Subcutaneous adipose tissue (tissue), 4 donors: Measurements from ENCODE around the gene EYA4. TPM values are rescaled to one million over a fixed set of nuclear protein-coding genes. Genes with fewer than 3 reads are reported as not detected.

Experiments used
- total RNA-seq, 4 donors: library from RNA; depleted of rRNA; stranded (reverse); fragments of >200 nt; gene quantifications; one replicate each; pipeline ENCODE4 v1.1.0, GENCODE V29; 2016
- TF ChIP-seq, protein P1 (sequence below): fragments of 450-650 bp; IDR thresholded peaks from one replicate; pipeline ENCODE4 v1.5.1; 2016; ENCODE audit warnings: low read depth, mild to moderate bottlenecking, control low read depth, antibody characterized with exemption, moderate library complexity

EYA4 gene
- total RNA-seq, 4 donors from 2014 or later, result 1.5 to 7.7 (median 1.7) TPM

DNA sequence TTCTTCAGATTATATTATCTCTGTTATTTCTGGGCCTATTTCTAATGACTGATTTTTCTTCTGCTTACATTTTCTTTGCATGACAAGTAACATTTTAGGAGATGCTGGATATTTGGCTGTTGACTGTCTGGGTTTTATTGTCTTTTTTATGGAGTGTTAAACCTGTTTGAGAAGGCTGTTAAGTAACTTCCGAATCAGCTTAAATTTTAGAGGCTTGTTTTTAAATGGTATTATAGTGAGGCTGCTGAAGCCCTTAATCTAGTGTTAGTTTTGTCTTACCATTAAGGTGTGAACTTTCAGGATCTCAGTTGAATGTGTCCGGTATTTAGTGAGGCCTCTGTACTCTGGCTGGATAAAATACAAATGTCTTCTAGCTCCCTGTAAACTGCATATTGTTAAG, 109.8 kb downstream of the EYA4 start:
- TF ChIP-seq, protein P1, sequence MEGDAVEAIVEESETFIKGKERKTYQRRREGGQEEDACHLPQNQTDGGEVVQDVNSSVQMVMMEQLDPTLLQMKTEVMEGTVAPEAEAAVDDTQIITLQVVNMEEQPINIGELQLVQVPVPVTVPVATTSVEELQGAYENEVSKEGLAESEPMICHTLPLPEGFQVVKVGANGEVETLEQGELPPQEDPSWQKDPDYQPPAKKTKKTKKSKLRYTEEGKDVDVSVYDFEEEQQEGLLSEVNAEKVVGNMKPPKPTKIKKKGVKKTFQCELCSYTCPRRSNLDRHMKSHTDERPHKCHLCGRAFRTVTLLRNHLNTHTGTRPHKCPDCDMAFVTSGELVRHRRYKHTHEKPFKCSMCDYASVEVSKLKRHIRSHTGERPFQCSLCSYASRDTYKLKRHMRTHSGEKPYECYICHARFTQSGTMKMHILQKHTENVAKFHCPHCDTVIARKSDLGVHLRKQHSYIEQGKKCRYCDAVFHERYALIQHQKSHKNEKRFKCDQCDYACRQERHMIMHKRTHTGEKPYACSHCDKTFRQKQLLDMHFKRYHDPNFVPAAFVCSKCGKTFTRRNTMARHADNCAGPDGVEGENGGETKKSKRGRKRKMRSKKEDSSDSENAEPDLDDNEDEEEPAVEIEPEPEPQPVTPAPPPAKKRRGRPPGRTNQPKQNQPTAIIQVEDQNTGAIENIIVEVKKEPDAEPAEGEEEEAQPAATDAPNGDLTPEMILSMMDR, result no peak

DNA sequence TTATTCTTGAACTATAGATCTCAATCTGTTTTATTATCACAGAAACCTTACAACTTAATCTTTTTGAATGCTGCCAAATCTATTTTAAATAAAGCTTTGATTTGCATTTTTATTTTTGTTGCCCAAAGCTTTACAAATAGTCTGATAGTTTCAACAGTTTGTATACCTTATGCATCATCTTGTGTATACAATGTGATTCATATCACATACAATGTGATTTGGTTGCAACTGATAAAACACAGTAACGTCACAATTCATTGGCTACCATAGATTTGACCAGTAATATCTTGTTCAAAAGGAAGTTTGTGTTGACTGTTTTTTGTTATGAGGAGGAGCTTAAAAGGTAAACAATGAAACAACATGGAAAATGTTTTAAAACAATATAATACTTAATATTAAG, 110.9 kb downstream of the EYA4 start:
- TF ChIP-seq, protein P1, result no peak

DNA sequence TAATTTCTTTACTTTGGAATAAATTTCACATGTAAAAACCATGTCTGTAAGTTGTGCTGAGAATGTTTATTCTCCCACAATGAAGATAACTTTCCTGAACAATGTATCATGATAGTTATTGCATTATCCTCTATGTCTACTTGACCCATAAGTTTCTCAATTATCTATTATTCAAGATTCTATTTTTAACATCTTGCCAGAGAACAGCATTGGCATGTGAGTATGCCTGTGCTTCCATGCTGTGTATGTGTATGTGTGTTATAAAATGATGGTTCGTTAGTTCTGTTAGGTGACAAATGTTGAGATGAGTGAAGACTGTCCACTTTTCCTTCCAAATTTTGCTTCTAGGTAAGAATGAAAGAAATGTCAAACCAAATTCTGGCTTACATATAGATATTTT, 111.9 kb downstream of the EYA4 start:
- TF ChIP-seq, protein P1, result no peak

DNA sequence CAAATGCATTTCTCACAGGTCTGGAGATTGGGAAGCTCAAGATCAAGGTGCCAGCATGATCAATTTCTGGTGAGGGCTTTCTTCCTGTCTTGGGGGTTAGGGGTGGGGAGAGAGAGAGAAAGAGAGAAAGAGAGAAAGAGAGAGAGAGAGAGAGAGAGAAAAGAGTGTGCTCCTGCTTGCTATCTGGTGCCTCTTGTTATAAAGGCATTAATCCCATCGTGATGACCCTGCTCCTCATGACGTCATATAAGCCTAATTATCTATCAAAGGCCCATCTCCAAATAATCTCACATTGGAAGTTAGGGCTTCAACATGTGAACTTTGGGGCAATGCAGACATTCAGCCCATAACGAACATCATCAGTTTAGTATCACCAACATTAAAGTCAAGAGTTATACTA, 114.8 kb downstream of the EYA4 start:
- TF ChIP-seq, protein P1, result no peak

DNA sequence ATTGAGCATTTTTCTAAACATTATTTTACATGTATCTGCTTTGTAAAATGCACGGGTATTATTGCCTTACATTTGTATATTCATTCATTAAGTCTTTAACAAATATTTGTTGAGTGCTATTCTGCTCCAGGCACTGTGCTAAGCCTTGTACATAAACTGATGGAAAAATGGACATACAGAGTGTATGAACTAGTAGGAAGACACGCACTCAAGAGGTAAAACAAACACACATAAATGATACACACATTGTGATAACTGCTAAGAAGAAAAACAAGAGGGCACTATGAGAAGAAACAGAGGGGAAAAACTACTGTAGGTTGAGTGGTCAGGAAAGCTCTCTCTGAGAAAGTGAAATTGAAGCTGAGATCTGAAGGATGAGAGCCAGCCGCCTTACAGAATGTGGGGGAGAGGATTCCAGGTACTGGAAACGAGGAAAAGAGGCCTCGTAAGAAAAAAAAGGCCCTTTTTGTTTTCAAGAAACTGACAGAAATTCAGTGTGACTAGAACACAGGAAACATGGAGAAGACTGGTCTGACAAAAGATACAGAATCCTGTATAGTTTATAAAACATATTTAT, 117.5 kb downstream of the EYA4 start:
- TF ChIP-seq, protein P1, result no peak

DNA sequence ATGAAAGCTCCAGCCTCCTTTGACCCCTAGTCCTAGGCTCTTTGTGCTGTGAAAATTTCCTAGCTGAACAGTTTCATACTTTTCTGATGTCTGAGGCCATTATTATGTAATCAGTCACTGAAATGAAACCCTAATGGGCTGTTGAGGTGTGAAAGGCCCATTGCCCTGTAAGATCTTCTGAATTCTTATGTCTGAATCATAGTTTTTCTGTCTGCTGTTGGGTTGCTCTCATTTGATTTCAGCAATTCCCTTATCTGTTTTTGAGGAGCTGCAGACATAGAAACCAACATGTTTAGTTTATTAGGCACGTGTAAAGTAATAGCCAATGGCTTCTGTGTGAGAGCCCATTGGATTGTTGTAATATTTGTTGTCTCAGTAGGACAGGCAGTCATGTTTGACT, 118.1 kb downstream of the EYA4 start:
- TF ChIP-seq, protein P1, result no peak

DNA sequence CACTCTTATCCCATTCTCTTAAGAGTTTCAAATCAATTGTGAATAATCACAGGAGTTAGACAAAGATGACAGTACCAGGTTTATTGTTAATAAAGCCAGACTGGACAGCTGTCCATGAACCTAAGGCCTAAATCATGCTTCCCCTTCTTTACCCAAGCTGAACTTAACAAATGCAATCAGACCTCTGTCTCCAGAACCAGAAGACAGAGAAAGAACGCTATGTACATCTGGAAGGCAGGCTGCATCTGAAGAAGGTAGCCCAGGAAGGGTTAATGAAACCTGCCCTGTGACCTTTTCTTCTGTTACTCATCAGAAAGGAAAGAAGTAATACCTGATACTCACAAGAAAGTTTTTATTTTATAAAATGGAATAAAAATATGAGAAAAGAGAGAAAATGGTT, 118.6 kb downstream of the EYA4 start:
- TF ChIP-seq, protein P1, result no peak
